GOT3 (cell line): ENCODE data around the gene PI3.

ENCODE experiments used
- DNase-seq: peaks from one replicate; lab custom pipeline; 2025; ENCODE audit warnings: mixed read lengths; lab: John Stamatoyannopoulos, UW

Gene PI3

DNA sequence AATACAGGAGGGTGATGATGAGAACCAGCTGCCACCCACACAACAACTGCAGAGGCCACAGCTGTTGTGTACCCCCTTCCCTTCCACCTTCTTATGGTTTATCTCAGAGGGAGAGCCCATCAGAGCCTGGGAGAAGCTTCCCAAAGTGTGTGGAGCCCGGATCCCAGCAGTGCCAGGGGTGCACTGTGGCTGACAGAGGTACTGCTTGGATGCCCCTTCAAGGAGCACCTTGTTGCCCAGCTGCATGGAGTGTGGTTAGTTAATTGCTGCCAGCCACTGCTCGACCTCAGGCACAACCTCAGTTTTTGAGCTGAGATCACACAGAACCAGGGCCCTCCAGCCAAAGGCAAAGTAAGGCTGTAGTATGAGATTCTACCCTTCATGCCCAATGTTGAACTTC is 13.0 kb downstream of the PI3 start:
- no peak for DNase-seq

DNA sequence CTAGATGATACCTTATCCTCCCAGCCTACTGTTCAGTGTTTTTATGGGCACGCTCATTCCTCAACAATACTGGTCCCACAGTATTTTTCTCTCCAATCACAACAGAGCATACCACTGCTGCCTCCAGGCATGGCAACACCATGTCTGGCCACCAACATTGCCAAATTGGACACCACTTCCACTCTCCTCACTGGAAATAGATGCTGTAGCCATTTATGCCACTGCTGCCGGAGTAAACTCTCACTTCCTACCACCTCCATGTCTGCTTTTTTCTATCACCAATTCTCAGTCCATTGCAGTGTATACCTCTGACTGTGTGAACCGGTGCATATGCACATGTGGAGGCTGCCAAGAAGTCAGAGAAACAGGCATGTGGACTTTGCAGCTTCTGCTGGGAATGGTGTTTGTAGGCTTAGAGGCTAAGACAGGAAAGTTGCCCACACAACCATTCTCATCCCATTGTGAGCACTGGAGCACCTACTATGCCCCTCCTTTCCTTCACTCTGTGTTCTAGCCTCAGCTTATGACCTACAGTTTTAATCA is 14.4 kb downstream of the PI3 start:
- no peak for DNase-seq

DNA sequence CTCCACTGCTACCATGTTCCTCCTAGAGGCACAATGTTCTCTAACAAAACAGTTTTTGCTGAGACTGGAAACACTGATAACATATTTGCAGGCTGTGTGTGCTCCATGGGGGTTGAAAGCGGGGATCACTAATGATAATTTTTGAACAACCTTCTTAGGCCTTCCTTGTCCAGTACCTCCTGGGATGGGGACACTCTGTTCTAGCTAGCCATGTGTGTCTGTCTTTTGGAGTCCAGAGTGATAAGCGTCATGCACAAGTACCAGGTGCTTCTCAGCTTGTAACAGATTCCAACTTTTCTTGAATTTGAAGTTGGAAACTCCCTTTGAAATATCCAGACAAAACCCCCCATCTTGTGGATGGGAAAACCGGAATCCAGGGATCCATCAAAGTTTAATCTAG is 15.2 kb downstream of the PI3 start:
- no peak for DNase-seq

DNA sequence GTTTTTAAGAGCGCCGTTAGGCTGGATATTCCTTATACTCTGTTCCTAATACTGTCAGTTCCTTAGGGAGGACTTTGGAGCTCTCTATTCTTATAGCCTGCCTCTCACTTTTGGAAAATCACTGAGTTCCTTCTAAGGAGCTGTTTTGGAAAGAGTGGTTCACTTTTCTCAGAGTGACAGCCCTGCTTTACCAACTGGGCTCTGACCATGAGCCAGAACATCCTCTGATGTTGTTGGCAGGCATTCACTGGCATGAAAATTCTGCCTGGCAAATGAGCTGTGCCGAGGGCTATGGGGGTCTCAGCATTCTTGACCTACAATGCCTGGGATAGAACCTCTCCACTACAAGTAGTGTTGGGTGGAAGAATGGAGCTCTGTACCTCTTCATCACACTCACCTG is 17.2 kb downstream of the PI3 start:
- DNase-seq, result no peak

DNA sequence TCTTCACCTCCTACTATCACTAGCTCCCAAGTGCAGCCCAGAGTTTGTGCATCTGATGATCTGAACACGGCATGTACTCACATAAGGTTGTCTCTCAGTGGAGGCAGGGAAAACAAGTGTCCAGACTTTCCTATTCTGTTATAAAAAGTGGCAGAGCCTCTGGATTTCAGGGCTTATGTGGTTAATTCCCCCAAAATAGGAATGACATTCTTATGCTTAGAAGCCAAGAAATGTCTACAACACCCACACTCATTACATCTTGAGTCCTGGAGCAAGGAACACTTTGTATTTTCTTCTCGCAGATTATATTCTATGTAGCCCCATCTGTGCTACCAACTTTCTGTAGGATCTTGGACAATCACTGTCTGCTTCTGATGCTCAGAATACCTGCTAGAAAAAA is 18.6 kb downstream of the PI3 start:
- no peak for DNase-seq

DNA sequence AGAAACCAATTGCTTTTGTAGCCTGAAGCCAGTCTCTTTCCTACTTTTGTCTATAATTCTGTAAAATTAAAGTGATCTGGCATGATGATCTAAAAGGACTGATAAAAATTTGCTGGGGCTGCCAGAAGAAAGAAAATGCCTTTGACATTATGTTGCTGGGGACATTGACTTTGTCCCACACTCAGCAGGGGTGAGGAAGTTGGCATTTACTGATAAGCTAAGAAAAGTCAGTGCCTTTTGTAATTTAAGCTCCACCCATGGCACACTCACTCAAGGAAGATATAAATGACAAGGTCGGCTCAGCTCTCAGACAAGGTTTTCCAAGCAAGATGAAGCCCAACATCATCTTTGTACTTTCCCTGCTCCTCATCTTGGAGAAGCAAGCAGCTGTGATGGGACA is 32.0 kb downstream of the PI3 start, which contains the start of gene SEMG1:
Gene SEMG1 (plus strand): TSS at position 309 of the 400 bp plus-strand sequence. CDS start 21 bp downstream, at position 330.
- no peak for DNase-seq

DNA sequence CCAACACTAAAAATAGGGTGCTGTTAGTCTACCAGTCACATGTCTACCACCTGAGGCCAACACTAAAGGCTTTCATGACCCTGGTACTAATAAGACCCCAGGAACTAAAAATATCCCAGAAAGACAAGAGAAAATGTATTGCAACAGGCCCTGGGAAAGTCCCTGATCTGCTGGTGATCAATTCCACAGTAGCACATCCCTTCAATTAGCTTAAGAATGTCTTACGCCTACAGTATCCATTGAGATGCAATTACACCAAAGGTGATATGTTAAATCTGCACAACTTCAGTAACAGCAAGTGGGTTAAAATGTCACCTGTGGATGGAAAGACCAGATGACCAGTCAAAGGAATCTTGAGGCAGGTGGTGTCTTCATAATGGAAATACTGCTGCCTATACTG is 35.2 kb downstream of the PI3 start:
- DNase-seq, result no peak

DNA sequence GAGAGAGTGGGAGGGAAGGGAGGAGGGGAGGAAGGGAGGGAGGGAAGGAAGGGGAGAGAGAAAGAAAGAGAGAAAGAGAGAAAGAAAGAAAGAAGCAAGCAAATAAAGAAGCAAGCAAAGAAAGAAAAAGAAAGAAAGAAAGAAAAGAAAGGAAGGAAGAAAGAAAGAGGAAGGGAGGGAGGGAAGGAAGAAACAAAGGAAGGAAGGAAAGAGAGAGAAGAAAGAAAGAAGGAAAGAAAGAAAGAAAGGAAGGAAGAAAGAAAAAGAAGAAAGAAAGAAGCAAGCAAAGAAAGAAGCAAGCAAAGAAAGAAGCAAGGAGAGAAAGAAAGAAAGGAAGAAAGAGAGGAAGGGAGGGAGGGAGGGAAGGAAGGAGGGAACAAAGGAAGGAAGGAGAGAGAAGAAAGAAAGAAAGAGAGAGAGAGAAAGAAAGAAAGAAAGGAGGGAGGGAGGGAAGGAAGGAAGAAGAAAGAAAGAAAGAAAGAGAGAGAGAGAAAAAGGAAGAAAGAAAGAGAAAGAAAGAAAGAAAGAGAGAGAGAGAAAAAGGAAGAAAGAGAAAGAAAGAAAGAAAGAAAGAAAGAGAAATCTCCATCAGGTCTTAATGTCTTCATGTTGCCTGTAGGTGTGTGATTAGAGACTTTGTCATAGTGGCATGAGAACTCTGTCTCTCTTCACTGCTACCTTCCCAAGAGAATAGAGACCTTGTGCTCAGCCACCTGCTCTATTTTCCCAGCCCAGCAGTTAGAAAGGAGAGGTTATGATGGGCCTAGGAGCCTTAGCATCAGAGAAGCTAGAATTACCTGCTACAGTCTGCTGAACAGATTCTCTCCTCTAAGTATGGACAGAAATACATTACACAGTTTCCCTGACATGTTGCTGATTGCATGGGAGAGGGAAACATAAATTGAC is 37.1 kb downstream of the PI3 start:
- DNase-seq, result no peak

DNA sequence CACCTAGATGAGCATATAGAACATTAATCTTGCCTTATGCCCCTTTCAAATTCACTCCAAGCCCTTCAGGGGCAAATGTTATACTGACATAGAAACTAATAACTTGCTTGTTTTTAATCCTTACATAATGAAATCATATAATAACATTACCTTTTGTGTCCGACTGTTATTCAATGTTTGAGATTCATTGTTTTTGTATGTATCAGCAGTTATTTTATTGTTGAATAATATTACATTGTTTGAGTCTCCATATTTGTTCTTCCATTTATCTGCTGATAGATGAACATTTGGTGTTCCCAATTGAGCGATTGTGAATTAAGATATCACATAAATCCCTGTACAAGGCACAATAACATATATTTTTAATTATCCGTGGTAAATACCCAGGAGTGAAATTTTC is 38.1 kb downstream of the PI3 start:
- no peak for DNase-seq

DNA sequence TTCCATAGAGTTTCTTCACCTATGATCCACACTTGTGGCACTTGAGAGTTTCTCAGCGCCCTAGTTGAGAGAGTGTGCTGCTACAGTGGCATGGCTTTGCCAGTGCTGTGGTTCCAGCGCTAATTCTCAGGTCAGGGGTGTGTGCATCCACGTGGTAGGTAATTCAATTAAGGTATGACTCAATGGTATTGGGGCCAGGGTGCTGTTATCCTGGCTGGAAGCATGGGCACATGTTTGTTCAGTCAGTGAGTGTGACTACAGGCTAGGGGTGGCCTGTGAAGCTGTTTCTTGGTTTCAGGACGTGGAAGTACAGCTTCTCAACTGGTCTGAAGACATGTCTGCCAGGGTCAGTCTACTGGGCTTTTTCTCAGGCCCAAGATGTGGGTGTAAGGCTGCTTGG is 43.4 kb downstream of the PI3 start:
- no peak for DNase-seq

DNA sequence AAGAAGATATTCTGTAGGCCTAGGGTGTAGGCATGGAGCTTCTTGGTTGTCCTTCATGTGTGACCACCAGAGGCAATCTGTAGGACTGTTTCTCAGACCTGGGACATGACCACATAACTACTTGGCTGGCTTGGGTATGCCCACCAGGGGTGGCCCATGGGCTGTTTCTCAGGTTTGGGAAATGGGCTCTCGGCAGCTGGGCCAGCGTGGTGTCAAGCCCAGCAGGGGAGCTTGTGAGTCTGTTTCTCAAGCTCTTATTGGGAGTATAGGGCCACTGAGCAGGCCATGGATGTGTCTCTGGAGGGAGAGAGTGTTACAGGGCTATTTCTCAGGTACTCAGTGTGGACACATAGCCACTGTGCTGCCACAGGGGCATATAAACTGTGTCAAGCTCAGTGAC is 43.9 kb downstream of the PI3 start:
- DNase-seq, result no peak

DNA sequence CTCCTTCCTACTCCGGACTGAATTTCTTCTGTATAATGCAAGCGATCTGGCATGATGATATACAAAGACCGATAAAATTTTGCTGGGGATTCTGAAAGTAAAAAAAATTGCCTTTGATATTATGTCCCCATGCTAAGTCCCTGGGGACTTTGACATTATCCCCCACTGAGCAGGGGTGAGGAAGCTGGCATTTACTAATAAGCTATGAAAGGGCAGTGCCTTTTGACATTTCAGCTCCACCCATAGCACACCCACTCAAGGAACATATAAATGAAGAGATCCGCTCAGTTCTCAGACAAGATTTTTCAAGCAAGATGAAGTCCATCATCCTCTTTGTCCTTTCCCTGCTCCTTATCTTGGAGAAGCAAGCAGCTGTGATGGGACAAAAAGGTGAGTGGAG is 46.4 kb downstream of the PI3 start, which contains the start of gene SEMG2:
Gene SEMG2 (plus strand): TSS at position 298 of the 400 bp plus-strand sequence. CDS start 17 bp downstream, at position 315.
- DNase-seq, result no peak

DNA sequence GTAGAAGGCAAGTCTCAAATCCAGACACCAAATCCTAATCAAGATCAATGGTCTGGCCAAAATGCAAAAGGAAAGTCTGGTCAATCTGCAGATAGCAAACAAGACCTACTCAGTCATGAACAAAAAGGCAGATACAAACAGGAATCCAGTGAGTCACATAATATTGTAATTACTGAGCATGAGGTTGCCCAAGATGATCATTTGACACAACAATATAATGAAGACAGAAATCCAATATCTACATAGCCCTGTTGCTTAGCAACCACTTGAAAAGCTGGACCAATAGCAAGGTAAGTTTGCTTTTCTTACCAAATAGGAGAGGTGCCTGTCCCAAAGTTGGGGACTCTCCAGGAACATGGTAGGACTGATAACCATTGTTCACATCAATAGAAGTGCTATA is 48.4 kb downstream of the PI3 start:
- DNase-seq, result no peak
